Cortex of kidney (tissue), 1 donor: ENCODE measurements around the gene PRKAG2.
"Not testable (repeated sequence)": the region's sequence is repeated elsewhere in the genome, so short reads cannot be mapped to it uniquely, and the experiment has no call there.

Source experiments
- DNase-seq: peaks from one replicate; lab custom pipeline; 2025; lab: John Stamatoyannopoulos, UW

PRKAG2 gene

DNA sequence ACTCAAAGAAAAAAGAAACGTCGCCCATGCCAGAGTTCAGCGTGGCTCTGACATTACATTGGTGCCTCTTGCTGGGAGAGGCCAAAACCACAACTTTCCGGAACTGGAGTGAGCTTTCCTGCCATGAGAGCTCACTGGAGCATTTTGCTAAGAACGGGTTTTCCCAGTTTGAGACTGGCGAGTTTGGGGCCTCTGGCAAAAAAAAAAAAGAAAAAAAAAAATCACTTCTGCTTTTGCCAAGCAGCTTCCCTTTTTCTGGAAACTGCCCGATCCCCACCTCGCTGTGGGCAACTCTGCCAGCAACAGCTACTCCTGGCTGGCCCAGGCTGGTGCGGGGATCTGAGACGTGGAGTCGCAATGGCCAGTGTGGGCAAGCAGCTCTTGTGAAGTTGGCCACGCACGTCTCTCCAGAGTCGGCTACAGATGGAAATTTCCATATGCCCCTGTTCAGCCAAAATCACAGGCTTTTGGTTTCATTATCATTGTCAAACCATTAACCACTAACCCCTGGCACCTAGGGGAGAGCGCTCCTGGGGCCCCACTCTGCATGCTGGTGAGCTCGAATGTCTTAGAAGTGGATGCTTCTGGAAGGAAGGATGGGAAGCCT is 25.7 kb downstream of the PRKAG2 start:
- DNase-seq = no peak

DNA sequence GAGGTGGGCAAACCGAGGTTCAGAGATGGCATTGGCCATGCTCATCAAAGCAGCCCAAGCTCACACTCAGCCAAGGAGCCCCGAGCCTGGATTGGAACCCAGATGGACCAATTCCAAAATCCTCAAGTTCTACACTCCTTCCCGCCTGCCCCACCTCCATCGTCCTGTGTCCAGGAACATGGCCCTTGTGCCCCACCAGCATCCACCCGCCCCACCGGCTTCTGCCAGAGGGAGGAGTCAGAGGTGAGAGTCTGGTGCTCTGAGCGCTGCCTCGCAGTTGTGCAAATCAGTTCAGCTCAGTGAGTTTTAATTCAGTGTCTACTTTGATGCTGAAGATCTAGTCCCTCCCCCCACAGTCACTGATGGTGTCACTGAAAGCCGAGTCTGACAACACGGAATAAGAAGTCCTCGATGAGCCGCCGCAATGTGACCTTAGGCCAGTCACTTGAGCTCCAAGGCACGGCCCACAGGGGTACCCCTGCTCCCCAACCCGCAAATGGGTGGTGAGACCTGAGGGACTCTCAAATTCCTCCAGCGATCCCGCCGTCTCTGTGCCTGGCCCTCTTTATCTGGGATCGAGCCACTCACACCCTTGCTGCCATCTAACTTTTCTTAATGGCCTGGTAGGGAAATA is 26.3 kb downstream of the PRKAG2 start:
- DNase-seq = no peak

GRCh38 chr7:151849879-151850260 is 27.0 kb downstream of the PRKAG2 start:
- no peak for DNase-seq

GRCh38 chr7:151849008-151849878 is 27.7 kb downstream of the PRKAG2 start:
- DNase-seq = no peak

DNA sequence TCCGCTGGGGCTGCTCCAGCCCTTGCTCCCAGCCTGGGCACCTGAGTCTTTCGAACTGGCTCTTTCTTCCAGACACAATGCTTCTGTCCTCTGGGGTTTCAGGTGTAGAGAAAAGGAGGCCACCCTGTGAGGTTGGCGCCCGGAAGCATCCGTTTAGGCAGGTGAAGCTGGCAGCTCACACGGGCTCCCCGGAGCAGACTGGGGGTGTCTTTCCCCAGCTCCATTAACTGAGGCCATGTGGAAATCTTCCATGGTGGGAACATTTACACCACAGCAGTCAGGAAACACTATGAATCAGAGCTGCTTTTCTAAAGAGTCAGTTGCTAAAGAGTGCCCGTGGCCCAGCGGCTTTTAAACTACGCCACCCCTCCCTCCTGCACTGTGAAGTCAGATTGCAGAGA is 29.2 kb downstream of the PRKAG2 start:
- no peak for DNase-seq

GRCh38 chr7:151847136-151847535 is 29.8 kb downstream of the PRKAG2 start:
- no peak for DNase-seq

DNA sequence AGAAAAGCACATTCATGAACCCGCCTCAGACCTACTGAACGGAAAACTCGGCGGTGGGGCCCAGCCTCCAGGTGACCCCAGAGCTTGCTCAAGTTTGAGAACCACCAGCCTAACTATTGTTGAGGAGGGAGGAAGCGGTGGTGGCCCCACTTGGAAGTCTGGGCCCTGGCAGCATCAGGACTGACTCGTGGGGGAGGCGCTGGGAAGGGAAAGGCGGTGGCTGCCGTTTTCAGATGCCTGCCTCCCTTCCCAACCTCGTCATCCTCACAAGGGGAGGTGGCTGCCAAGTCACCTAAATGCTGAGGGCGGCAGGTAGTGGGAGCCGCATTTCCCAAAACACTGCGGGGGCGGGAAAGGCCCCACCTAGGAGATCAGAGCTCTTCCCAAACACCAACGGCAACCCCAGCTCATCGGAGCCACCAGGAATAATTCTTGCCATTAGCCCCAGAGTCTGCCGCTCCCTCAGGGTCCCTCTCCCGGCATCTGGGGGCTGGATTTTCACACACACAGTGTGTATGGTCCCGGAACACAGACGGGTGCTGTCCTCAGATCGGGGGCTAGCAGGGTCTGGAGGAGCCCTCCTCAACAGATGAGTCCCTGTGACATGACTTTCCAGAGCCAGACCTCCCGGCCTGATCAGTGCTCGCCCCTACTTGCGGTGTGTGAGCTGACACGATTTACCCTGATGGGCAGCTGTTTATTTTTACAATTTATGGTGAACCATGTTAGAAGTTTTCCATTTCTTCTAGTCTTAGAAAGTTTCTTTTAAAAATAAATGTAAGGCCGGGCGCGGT is 31.3 kb downstream of the PRKAG2 start:
- DNase-seq = no peak

- no peak for DNase-seq
These were observed 32.1 kb downstream of the PRKAG2 start for GRCh38 chr7:151844825-151845200.

DNA sequence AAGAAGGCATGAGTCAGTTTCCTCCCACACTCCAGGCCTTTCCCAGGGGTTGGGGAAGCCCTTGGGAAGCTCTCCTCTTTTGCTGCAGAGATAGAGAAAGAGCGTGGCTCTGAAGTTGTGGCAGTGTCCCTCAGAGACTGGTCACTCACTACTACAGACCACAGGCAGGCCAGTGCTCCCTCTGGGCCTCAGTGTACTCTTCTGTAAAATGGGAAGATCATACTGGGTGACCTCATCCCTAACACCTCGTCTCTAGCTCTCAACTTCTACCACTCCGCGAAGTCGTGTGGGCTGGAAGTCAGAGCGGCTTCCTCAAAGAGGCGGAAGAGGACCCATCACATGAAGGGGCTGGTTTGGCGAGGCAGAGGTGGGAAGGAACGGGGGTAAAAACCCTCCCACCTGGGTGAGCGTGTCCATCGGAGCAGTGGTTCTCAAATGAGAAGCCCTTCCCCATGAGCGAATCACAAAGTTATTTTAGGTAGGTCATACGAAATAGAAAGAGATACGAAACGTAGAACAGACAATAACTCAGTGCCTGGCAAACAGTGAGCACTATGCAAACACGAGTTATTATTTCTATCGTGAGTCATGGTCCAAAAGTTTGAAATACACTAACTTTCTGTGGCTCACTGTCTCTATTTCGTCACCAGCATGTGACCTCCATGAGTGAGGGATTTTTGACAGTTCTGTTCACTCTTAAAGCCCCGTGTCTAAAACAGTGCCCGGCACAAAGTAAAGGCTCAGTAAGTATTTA is 32.7 kb downstream of the PRKAG2 start:
- DNase-seq = no peak

- no peak for DNase-seq
These were observed 33.7 kb downstream of the PRKAG2 start for GRCh38 chr7:151843181-151843580.

DNA sequence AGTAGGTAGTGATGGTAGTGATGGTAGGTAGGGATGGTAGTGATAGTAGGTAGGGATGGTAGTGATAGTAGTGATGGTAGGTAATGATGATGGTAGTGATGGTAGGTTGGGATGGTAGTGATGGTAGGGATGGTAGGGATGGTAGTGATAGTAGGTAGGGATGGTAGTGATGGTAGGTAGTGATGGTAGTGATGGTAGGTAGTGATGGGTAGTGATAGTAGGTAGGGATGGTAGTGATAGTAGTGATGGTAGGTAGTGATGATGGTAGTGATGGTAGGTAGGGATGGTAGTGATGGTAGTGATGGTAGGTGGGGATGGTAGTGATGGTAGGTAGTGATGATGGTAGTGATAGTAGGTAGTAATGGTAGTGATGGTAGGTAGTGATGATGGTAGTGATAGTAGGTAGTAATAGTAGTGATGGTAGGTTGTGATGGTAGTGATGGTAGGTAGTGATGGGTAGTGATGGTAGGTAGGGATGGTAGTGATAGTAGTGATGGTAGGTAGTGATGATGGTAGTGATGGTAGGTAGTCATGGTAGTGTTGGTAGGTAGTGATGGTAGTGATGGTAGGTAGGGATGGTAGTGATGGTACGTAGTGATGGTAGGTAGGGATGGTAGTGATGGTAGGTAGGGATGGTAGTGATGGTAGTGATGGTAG is 35.4 kb downstream of the PRKAG2 start:
- not testable (repeated sequence) for DNase-seq

GRCh38 chr7:151840088-151840910 is 36.6 kb downstream of the PRKAG2 start:
- no peak for DNase-seq

- DNase-seq = no peak
These were observed 37.4 kb downstream of the PRKAG2 start for GRCh38 chr7:151839451-151839921.

GRCh38 chr7:151838861-151839381 is 38.0 kb downstream of the PRKAG2 start:
- no peak for DNase-seq

GRCh38 chr7:151838072-151838471 is 38.8 kb downstream of the PRKAG2 start:
- DNase-seq = no peak

DNA sequence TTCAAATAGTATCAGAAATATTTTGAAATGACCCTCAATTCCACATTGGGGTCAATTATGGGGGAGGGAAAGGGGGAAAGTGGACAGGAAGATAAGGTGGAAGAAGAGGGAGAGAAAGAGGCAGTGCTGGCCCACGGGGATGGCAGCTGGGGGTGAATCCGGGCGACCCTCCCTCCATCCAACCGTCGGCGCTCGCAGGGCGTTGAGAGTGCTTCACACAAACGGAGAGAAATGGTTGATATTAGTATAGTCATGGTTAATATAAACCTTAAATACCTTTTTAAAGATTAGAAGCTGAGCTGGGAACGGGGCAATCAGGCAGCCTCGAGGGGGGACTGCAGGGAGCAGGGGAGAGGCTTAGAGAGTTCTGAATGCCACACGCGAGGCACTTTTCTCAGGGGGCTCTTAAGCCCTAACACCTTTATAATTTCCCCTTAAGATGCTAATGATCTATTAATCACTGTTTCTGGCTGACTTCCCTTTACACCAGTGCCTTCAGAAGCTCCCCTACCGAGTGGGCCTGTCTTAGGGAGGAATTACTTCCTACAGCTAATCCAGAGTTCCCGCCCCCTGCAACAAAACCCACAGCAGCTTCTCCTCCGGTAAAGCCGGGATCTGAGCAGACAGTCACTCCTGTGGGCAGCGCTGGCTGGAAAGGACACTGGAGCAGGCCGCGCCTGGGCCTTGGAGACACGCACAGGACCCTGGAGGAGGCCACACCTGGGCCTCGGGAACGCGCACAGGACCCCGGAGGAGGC is 39.5 kb downstream of the PRKAG2 start:
- DNase-seq = no peak

DNA sequence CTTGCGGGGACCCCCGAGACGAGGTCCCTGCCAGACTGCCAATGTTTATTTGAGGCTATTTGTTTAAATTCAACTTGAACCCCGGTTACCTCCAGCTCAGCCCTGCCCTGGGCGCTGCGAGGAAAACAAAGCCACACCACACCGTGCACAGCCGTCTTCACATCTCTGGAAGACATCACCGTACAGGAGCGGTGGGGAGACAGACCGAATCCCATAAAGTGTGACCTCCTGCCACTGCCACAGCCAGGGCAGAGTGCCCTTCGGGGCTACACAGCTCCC is 40.0 kb downstream of the PRKAG2 start:
- no peak for DNase-seq

GRCh38 chr7:151836191-151836926 is 40.6 kb downstream of the PRKAG2 start:
- DNase-seq = no peak

GRCh38 chr7:151835636-151836035 is 41.3 kb downstream of the PRKAG2 start:
- no peak for DNase-seq
